Thyroid gland (tissue), 4 donors: ENCODE results near the gene TMEM98. TPM values are rescaled to one million over a fixed set of nuclear protein-coding genes. Genes with fewer than 3 reads are reported as not detected.

Experiments used
- DNase-seq, 2 donors: peaks; one replicate each; pipeline ENCODE4 v3.0.0-alpha.2; 2019
- H3K27ac ChIP-seq, 3 donors: fragments of 200-600 bp; sonication (generic); 1 replicate in 2 of 3; 2 replicates in 1 of 3; pipeline ENCODE4 v1.5.1; 2016 to 2019; ENCODE audit warnings: mild to moderate bottlenecking in 1 of 3, moderate library complexity in 1 of 3
- H3K27me3 ChIP-seq: fragments of 200-600 bp; sonication (generic); one replicate; pipeline ENCODE4 v1.5.1; 2019
- H3K36me3 ChIP-seq, 2 donors: fragments of 200-600 bp; sonication (generic); one replicate each; pipeline ENCODE4 v1.5.1; 2016 to 2019
- H3K4me1 ChIP-seq, 2 donors: fragments of 200-600 bp; sonication (generic); one replicate each; pipeline ENCODE4 v1.5.1; 2017 to 2019
- H3K4me3 ChIP-seq, 3 donors: fragments of 200-600 bp; sonication (generic); replicated peaks in 1 of 3; 1 replicate in 2 of 3; 2 replicates in 1 of 3; pipeline ENCODE4 v1.5.1; 2016; ENCODE audit warnings: mild to moderate bottlenecking in 1 of 3
- H3K9me3 ChIP-seq: fragments of 200-600 bp; sonication (generic); one replicate; pipeline ENCODE4 v1.5.1; 2017
- CTCF ChIP-seq, 6 experiments: fragments of 200-600 bp in 3 of 6; fragments of 450-650 bp in 3 of 6; sonication (generic) in 3 of 6; IDR thresholded peaks; one replicate each; pipeline ENCODE4 v1.5.1; 2016 to 2019; ENCODE audit warnings: antibody characterized with exemption in 6 of 6, mild to moderate bottlenecking in 2 of 6, inconsistent platforms in 1 of 6, moderate library complexity in 1 of 6
- POLR2A ChIP-seq, 2 donors: fragments of 450-650 bp; IDR thresholded peaks; one replicate each; pipeline ENCODE4 v1.6.1; 2017; ENCODE audit warnings: antibody characterized with exemption in 2 of 2, mild to moderate bottlenecking in 2 of 2, moderate library complexity in 1 of 2
- WGBS, 2 donors: methylation state at CpG; one replicate each; pipeline ENCODE4 v1.1.5; 2017; 5-methylcytosine and 5-hydroxymethylcytosine counted together
- intact Hi-C: fragments of 100-400 bp; cut with DNase I; formaldehyde crosslinking; loops from one replicate; pipeline ENCODE4 v1.15.1; 2023
- total RNA-seq, 4 donors: library from RNA; depleted of rRNA; stranded (reverse); fragments of >200 nt; gene quantifications; one replicate each; pipeline ENCODE4 v1.2.3, GENCODE V29; 2016

Gene TMEM98
- total RNA-seq, 4 donors from 2014 or later = 57.0 to 121 (median 74.8) TPM

- Histone ChIP-seq H3K4me3 (no peak overlapping the region), H3K36me3 (no peaks in the 10 kb centered on the region), H3K27ac (peak overlapping the region in 1 of 3 donors; percentile 18), H3K9me3 (no peaks in the 10 kb centered on the region), H3K4me1 (peaks cover 9 to 11% of the 10 kb centered on the region in 2 donors), H3K27me3 (no peaks in the 10 kb centered on the region)
- peak; percentile 88 to 90 for DNase-seq
- intact Hi-C loops = no loop called here
- WGBS, 2 donors = 26 to 27% methylated on average over 4 of the region's 4 CpGs
- TF ChIP-seq CTCF (IDR thresholded peaks at IDR 0.05) (peak; percentile 60 to 92 (median 82)), POLR2A (IDR thresholded peaks at IDR 0.05) (no peak)
These were observed 18.1 kb upstream of the TMEM98 start for GRCh38 chr17:32909787-32910369.

GRCh38 chr17:32910769-32911168 is 17.2 kb upstream of the TMEM98 start:
- DNase-seq = no peak
- WGBS, 2 donors = 87 to 93% methylated on average over 3 of the region's 3 CpGs
- H3K4me3 ChIP-seq = no peak overlapping the region
- intact Hi-C loops = no loop called here
- H3K36me3 ChIP-seq = no peaks in the 10 kb centered on the region
- H3K4me1 ChIP-seq = peaks cover 9 to 11% of the 10 kb centered on the region in 2 donors
- no peak overlapping the region for H3K27ac ChIP-seq
- TF ChIP-seq POLR2A (IDR thresholded peaks at IDR 0.05) = no peak
- no peak for TF ChIP-seq CTCF (IDR thresholded peaks at IDR 0.05)
- H3K9me3 ChIP-seq = no peaks in the 10 kb centered on the region
- H3K27me3 ChIP-seq = no peaks in the 10 kb centered on the region

GRCh38 chr17:32912218-32912897 is 15.6 kb upstream of the TMEM98 start:
- H3K27ac ChIP-seq = peak overlapping the region; percentile 60 to 85 (median 84)
- no peak overlapping the region for H3K4me3 ChIP-seq
- DNase-seq = peak; percentile 90 to 92
- TF ChIP-seq POLR2A (IDR thresholded peaks at IDR 0.05) (peak in 1 of 2 donors; percentile 77), CTCF (IDR thresholded peaks at IDR 0.05) (peak in 2 of 6 experiments; percentile 15 to 22)
- intact Hi-C loops = no loop called here
- H3K9me3 ChIP-seq = no peaks in the 10 kb centered on the region
- H3K27me3 ChIP-seq = no peaks in the 10 kb centered on the region
- peaks cover 9 to 11% of the 10 kb centered on the region in 2 donors for H3K4me1 ChIP-seq
- no peaks in the 10 kb centered on the region for H3K36me3 ChIP-seq
- 22 to 24% methylated on average over 10 of the region's 10 CpGs for WGBS, 2 donors

GRCh38 chr17:32913593-32913992 is 14.4 kb upstream of the TMEM98 start:
- 91 to 92% methylated on average over 7 of the region's 7 CpGs for WGBS, 2 donors

More at GRCh38 chr17:32913593-32913992, 14.4 kb upstream of the TMEM98 start:
- peaks cover 9 to 11% of the 10 kb centered on the region in 2 donors for H3K4me1 ChIP-seq
- H3K27ac ChIP-seq = no peak overlapping the region
- H3K4me3 ChIP-seq = no peak overlapping the region
- H3K9me3 ChIP-seq = no peaks in the 10 kb centered on the region
- no peak for TF ChIP-seq CTCF (IDR thresholded peaks at IDR 0.05)
- TF ChIP-seq POLR2A (IDR thresholded peaks at IDR 0.05) = no peak
- intact Hi-C loops = no loop called here
- DNase-seq = no peak
- no peaks in the 10 kb centered on the region for H3K36me3 ChIP-seq
- H3K27me3 ChIP-seq = no peaks in the 10 kb centered on the region
